Measurements from ENCODE around the gene STX19.
A peak's percentile ranks its signal among the peaks of the same experiment; 100 is the strongest.

Gene STX19

DNA sequence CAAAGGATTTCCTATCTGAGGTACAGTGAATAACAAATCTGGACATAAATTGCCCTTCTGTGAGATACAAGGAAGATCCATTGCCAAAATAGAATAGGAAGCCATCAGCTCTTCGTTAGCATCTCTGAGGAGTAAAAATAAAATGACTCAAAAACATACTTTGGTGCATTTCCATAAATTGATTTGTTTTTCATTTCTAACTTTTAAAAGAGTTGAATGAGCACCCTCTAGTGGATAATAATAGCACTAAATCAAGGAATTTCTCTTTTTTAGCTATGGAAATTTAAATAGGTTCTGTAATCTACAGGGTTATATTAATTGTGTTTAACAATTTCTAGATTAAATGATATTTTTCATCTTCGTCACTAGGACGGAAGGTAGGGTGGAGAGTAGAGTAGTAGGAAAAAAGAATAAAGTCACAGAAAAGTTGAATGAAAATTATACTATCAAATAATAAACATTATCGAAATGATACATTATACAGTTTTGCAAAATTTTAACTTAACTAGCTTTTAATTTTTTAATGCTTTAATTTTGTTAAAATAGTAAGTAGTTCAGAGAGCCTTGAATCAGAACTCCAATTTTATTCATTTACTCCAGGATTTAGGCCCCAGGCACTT, 40.9 kb upstream of the STX19 start:
- no peak overlapping the region for H2AFZ ChIP-seq
- no peaks in the 10 kb centered on the region for H3K27me3 ChIP-seq (ENCODE audit: control insufficient read depth, insufficient read depth, low read length)
- H3K36me3 ChIP-seq (ENCODE audit: control insufficient read depth, insufficient read depth, low read length): no peaks in the 10 kb centered on the region
- H3K9ac ChIP-seq: no peak overlapping the region
- H3K4me3 ChIP-seq (ENCODE audit: low read depth, low read length): no peak overlapping the region
- TF ChIP-seq, protein P1, sequence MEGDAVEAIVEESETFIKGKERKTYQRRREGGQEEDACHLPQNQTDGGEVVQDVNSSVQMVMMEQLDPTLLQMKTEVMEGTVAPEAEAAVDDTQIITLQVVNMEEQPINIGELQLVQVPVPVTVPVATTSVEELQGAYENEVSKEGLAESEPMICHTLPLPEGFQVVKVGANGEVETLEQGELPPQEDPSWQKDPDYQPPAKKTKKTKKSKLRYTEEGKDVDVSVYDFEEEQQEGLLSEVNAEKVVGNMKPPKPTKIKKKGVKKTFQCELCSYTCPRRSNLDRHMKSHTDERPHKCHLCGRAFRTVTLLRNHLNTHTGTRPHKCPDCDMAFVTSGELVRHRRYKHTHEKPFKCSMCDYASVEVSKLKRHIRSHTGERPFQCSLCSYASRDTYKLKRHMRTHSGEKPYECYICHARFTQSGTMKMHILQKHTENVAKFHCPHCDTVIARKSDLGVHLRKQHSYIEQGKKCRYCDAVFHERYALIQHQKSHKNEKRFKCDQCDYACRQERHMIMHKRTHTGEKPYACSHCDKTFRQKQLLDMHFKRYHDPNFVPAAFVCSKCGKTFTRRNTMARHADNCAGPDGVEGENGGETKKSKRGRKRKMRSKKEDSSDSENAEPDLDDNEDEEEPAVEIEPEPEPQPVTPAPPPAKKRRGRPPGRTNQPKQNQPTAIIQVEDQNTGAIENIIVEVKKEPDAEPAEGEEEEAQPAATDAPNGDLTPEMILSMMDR (IDR thresholded peaks at IDR 0.05): peak; percentile 77
- no peak overlapping the region for H3K4me2 ChIP-seq (ENCODE audit: low read length)
- no peak overlapping the region for H3K27ac ChIP-seq
- no peaks in the 10 kb centered on the region for H3K9me3 ChIP-seq (ENCODE audit: control insufficient read depth, low read length)
- H3K79me2 ChIP-seq: peaks cover 15% of the 10 kb centered on the region
- no peaks in the 10 kb centered on the region for H3K4me1 ChIP-seq

DNA sequence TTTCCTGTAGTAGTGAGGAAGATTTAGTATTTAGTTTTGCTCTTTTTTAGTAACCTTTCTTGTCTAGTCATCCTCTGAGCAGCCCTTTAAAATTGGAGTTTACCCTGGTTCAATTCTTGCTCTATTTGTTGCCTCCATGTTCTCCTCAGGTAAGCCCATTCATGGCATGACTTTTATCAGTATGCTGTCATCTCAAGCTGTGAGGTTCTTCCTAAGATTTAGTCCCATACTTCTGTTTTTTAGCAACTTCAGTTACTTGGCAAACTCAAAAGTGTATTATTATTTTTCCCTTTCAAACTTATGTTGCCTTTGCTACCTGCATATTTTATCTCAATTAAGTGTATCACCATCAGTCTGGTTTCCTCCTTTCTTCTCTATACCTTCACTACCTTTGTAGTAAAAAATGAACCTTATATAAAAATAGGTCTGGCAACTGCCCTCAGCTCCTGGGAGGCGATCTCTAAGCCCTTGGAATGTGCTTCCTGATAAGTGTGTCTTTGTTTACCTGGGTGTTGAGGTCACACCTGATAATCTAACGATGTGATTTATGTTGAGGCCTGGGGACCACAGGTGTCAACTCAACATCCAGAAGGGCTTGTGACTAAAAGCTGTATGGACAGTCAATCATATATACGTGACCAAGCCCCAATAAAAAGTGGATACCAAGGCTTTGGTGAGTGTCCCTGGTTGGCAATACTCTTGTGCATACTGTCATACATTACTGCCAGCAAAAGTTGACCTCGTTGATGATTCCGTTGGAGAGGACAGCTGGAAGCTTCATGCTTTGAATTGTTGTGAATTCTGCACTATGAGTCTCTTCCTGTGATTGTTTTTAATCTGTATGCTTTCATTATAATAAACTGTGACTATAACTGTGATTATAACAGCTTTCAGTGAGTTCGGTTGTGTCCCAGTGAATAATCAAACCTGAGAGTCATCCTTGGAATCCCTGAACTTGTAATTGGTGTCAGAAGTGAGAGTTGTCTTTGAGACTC, 38.4 kb upstream of the STX19 start:
- TF ChIP-seq, protein P1 (IDR thresholded peaks at IDR 0.05): no peak
- Histone ChIP-seq H3K9me3 (ENCODE audit: control insufficient read depth, low read length) (no peaks in the 10 kb centered on the region), H3K27me3 (ENCODE audit: control insufficient read depth, insufficient read depth, low read length) (no peaks in the 10 kb centered on the region), H3K79me2 (peaks cover 8% of the 10 kb centered on the region), H3K4me3 (ENCODE audit: low read depth, low read length) (no peak overlapping the region), H3K4me2 (ENCODE audit: low read length) (no peak overlapping the region), H3K36me3 (ENCODE audit: control insufficient read depth, insufficient read depth, low read length) (no peaks in the 10 kb centered on the region), H3K27ac (no peak overlapping the region), H2AFZ (no peak overlapping the region), H3K9ac (no peak overlapping the region), H3K4me1 (peaks cover 7% of the 10 kb centered on the region)

DNA sequence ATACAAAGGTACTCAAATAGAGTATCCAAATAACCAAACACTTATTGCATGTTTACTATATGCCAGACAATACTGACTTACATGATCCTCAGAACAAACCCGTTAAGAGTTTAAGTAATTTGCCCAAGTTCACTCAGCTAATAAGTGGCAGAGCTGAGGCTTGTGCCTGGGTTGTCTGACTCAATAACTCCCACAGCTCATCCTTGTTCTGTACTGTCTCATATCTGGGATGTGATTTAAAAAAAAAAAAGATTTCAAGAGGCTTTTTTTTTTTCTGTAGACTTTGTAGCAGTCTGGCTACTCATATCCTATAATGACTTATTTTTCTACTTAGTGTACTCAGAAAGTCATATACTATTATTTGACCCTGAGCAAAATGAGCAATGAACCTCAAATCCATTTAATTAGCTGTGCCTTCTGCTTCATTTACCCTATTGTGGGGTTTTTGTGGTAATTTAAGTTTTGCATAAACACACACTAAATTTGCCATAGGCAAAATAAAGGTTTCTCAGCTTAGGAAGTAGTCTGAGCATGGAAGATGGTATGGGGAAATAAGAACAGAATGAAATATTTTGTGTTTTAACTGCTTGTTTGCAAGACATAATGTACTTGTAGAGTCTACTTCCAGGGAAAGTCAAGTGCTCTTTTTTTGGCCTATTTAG, 37.6 kb upstream of the STX19 start:
- no peak overlapping the region for H3K9ac ChIP-seq
- H3K36me3 ChIP-seq (ENCODE audit: control insufficient read depth, insufficient read depth, low read length): no peaks in the 10 kb centered on the region
- H3K27me3 ChIP-seq (ENCODE audit: control insufficient read depth, insufficient read depth, low read length): no peaks in the 10 kb centered on the region
- H3K9me3 ChIP-seq (ENCODE audit: control insufficient read depth, low read length): no peaks in the 10 kb centered on the region
- H3K4me3 ChIP-seq (ENCODE audit: low read depth, low read length): no peak overlapping the region
- TF ChIP-seq, protein P1 (IDR thresholded peaks at IDR 0.05): no peak
- H3K79me2 ChIP-seq: peaks cover 7% of the 10 kb centered on the region
- H3K4me2 ChIP-seq (ENCODE audit: low read length): no peak overlapping the region
- no peak overlapping the region for H2AFZ ChIP-seq
- no peak overlapping the region for H3K27ac ChIP-seq
- peaks cover 7% of the 10 kb centered on the region for H3K4me1 ChIP-seq

DNA sequence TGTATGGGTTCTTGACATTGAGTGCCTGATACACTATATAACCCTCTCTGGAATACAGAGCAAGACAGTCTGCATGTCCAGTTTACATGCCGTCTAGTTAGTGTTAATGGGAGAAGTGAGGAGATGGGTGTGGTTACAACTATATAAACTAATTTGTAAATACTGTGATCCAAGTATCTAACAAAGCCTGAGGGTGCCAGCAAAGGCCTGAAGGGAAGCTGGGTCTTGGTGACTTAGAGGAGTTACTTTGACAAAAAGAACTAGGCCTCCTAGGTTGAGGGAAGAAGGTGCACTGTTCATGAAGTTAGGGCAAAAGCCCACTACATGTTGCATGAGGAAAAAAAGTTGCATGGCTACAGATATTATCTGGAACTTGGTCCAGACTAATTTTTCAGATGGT, 36.7 kb upstream of the STX19 start:
- Histone ChIP-seq H3K79me2 (peaks cover 5% of the 10 kb centered on the region), H3K9me3 (ENCODE audit: control insufficient read depth, low read length) (no peaks in the 10 kb centered on the region), H3K27ac (no peak overlapping the region), H3K4me2 (ENCODE audit: low read length) (no peak overlapping the region), H3K4me3 (ENCODE audit: low read depth, low read length) (no peak overlapping the region), H3K4me1 (peaks cover 7% of the 10 kb centered on the region), H3K36me3 (ENCODE audit: control insufficient read depth, insufficient read depth, low read length) (no peaks in the 10 kb centered on the region), H2AFZ (no peak overlapping the region), H3K27me3 (ENCODE audit: control insufficient read depth, insufficient read depth, low read length) (no peaks in the 10 kb centered on the region), H3K9ac (no peak overlapping the region)
- TF ChIP-seq, protein P1 (IDR thresholded peaks at IDR 0.05): no peak
